HG03521 (cell line): Measurements from ENCODE around the gene KLHL40.

Source experiments
- ATAC-seq: cut with Tn5 transposase; IDR thresholded peaks from one replicate; pipeline ENCODE4 v1.9.1; 2021; ENCODE audit warnings: mild to moderate bottlenecking, moderate library complexity; ENCODE audit not compliant: unreplicated experiment

The KLHL40 gene

DNA sequence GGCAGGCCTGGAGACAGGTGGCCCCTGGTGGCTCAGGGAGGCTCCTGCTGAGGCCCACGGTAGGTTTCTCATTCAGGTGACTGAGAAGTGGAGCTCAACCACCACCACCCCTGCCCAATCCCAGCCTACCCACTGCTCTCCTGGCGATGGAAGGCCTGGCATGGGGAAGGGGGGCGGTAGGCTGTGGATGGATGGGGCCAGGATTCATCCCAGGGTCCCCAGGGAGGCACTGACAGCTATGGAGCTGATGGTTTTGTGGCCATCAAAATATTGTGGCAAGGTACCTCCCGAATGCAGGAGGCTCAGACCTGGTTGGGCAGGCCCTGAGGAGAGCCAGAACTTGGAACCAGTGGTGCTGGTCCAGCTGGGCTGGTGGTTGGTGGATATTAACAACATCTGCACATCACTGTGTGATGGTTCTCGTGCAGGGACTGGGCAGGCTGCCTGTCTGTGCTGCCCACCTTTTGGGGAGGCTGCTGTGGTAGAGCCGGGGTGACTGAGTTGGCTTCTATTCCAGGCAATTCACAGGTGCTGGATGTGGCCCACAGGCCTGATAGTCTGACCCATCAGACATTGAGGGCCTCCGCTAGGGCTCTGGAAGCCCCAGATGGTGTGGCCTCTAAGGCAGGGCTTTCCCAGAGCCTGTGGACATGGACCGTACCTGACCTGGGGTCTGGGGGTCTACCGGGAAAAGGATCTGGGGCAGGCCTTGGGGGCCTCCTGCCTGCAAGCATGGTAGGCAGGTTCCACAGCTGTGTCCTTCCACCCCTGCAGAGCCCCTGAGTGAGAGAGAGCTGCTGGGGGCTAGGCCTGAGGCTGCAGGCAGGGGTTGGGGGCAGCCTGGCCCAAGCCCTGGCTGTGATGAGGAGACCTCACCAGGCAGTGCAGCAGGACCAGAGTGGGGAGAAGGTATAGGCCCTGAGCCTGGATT lies 28.4 kb upstream of the KLHL40 start:
- ATAC-seq = no peak

DNA sequence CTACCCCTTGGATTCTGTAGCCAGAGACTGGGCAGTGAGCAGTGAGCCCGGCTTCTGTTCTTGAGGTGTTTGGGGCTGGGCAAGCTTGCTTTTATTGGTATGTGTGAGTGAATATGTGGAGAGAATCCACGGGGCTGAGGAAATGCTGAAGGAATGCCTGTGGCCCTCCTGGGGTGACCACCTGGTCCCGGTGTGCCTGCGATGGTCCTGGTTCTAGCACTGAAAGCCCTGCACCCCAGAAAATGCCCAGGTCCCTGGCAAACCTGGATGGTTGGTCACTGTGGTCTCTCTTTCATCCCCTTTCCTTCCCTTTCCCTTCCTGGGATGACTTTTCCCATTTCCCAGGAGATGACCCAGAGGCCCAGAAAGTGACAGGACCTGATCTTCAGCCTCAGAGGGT lies 27.7 kb upstream of the KLHL40 start:
- no peak for ATAC-seq

DNA sequence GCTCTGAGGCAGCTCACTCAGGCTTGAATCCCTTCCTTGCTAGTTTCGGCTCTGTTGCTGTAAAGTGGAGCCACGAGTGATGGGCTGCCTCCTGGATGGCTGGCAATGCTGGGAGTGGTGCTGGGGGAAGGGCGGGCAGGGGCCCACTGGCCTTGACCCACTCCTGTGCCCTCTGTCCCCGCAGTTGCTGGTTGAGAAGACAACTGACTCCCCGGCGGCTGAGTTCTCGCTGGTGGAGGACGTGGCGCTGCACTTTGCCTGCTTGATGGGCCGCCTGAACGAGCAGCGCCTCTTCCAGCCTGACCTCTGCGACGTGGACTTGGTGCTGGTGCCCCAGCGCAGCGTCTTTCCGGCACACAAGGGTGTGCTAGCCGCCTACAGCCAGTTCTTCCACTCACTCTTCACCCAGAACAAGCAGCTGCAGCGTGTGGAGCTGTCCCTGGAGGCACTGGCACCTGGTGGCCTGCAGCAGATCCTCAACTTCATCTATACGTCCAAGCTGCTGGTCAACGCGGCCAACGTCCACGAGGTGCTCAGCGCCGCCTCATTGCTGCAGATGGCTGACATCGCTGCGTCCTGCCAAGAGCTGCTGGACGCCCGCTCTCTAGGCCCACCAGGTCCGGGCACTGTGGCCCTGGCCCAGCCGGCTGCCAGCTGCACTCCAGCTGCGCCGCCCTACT lies 27.1 kb upstream of the KLHL40 start:
- no peak for ATAC-seq

DNA sequence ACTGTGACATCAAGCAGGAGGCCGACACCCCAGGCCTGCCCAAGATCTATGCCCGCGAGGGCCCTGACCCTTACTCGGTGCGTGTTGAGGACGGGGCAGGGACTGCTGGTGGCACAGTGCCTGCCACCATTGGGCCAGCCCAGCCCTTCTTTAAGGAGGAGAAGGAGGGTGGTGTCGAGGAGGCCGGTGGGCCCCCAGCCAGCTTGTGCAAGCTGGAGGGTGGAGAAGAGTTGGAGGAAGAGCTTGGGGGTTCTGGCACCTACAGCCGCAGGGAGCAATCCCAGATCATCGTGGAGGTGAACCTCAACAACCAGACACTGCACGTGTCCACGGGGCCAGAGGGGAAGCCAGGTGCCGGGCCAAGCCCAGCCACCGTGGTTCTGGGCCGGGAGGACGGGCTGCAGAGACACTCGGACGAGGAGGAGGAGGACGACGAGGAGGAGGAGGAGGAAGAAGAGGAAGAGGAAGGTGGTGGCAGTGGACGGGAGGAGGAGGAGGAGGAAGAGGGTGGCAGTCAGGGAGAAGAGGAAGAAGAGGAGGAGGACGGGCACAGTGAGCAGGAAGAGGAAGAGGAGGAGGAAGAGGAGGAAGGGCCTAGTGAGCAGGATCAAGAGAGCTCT lies 26.5 kb upstream of the KLHL40 start:
- ATAC-seq = no peak

DNA sequence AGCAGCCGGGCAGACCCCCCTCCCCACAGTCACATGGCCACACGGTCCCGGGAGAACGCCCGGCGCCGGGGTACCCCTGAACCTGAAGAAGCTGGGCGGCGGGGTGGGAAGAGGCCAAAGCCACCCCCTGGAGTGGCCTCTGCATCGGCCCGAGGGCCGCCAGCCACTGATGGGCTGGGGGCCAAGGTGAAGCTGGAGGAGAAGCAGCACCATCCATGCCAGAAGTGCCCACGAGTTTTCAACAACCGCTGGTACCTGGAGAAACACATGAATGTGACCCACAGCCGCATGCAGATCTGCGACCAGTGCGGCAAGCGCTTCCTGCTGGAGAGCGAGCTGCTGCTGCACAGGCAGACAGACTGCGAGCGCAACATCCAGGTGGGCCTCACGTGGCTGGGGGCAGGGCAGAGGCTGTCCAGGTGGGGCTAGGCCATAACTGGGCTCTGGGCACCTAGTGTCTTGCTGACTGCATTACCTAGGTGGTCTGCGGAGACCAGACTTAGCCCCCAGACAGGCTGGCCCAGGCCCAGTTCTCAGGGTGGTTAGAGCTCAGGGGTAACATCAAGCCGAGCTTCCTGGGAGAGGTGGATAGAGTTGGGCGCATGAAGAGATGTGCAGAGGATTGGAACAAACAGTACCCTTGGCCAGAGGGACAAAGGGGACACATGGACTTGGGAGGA lies 25.7 kb upstream of the KLHL40 start:
- ATAC-seq = no peak

- ATAC-seq = no peak
Observed at GRCh38 chr3:42660131-42660715, 25.1 kb upstream of the KLHL40 start.

DNA sequence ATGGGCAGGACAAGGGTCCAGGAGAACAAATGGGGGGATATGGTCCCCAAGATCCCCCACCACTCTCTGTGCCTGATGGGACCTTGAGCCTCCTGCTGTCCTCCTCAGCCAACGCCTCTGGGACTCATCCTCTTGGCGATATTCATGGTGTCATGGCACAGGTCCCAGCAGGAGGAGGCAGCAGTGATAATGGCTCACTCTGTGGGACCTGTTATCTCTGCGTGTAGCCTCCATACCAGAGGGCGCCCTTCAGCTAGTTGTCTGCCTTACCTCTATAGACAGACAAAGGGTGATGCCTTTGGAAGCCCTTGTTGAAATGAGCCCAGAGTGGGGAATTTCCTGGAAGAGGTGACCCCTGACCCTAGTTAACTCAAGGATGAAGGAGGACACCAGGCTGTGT lies 24.4 kb upstream of the KLHL40 start:
- no peak for ATAC-seq

GRCh38 chr3:42661593-42662022 lies 23.7 kb upstream of the KLHL40 start:
- no peak for ATAC-seq

DNA sequence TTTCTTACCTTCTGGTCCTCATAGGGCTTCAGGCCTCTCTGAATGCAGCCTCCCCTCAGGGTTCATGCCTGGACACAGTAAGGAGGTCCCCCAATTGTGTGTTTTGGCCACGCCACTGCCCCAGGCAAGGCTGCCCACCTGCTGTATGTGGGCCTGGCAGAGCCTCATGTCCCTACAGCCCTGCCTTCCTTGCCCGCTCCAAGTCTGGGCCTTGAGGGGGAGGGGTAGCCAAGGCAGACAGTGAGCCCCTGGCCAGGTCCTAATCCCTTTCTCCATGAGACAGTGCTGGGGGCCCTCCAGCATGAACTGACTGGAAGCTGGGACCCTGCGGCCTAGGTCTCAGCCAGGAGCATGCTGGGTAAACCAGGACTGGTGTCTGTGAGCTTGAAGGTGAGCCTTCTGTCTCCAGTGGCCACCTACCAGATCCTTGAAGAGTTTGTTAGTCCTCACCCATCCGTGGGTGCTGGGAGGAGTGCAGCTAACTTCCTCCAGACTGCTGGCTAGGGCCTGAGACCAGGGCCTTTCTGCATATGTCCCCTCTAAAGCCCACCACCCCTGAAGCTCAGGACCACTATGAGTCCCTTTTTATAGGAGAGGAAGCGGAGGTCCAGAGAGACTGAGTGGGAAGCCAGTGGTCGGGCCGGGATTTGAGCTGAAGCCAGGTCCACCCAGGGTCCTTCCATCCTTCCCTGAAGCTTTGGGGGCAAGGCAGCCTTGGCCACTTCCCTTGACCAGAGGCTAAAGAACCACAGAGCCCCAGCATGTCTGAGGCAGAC lies 23.1 kb upstream of the KLHL40 start:
- no peak for ATAC-seq

DNA sequence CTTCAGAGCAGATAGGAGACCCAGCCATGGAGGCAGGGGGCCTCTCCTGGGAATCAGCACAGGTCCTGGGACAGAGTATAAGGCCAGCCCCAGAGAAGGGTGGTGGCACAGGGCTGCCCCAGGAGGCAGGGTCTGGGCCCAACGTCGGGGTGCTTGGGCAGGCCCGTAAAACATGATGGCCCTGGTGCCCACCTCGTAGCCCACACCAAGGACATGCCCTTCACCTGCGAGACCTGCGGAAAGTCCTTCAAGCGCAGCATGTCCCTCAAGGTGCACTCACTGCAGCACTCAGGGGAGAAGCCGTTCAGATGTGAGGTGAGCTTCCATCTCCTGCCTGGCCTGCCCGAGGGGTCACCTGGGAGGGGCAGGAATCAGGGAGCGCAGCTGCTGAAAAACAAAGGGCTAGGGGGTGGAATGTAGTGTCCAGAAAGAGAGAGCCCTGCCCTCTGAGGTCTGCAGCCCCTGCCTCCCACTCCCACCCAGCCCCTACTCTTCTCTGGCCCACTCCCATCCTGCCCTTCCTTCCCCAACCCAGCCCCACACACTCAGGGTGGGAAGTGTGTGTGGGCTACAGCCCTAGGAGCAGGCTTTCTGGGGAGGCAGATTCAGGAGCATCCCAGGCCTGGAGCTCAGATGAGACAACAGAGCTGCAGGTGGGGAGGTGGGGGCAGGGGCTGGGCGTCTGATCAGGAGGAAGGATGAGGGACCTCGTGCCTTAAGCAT lies 22.4 kb upstream of the KLHL40 start:
- no peak for ATAC-seq

DNA sequence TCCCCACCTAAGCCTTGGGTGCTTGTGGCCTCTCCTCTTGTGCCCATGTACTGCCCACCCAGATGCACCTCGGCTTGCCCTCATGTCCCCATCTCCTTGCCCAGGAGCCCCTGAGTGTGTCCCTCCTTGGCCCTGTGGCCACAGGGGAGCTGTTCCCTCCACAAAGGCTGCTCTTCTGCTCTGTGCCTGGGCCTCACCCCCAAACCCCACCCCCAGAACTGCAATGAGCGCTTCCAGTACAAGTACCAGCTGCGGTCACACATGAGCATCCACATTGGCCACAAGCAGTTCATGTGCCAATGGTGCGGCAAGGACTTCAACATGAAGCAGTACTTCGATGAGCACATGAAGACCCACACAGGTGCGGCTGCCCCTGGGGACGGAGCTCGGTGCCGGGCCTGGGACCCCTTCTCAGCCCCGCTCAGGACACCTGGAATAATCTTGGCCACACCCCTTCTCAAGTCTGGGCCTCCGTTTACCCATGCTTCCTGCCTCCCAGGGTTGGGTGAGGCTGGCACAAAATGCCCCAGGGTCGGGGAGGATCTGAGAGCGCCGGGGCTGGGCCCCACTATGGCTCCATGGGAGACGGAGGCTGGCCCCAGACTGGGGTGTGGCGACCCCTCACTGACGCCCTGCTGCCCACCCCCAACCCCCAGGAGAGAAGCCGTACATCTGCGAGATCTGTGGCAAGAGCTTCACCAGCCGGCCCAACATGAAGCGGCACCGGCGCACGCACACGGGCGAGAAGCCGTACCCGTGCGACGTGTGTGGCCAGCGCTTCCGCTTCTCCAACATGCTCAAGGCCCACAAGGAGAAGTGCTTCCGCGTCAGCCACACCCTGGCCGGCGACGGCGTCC lies 21.5 kb upstream of the KLHL40 start:
- no peak for ATAC-seq

DNA sequence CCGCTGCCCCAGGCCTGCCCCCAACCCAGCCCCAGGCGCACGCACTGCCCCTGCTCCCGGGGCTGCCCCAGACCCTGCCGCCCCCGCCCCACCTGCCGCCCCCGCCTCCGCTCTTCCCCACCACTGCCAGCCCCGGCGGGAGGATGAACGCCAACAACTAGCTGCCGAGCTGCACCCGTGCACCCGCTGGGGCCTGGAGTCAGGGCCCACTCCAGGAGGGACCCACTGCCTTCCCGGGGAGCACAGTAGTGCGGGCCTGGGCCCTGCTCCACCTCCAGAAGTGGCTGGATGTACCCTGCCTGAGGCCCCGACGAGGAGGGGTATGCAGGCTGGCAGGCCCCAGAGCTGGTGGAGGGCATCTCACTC lies 20.9 kb upstream of the KLHL40 start:
- no peak for ATAC-seq

GRCh38 chr3:42665050-42665878 lies 20.1 kb upstream of the KLHL40 start:
- ATAC-seq = no peak

GRCh38 chr3:42666022-42666421 lies 19.3 kb upstream of the KLHL40 start:
- no peak for ATAC-seq

GRCh38 chr3:42666577-42666998 lies 18.7 kb upstream of the KLHL40 start:
- no peak for ATAC-seq

- no peak for ATAC-seq
Observed at GRCh38 chr3:42667096-42667522, 18.2 kb upstream of the KLHL40 start.

- ATAC-seq = no peak
Observed at GRCh38 chr3:42667523-42668412, 17.6 kb upstream of the KLHL40 start.
